Measurements from ENCODE around the gene URI1. TPM values are rescaled to one million over a fixed set of nuclear protein-coding genes. Genes with fewer than 3 reads are reported as not detected.

URI1 gene
- total and polyA plus RNA-seq, 2 of the 8 experiments (the other 6 are each of a cell fraction or from before 2014, with no cell fraction given), result 27.7 to 64.3 TPM

GRCh38 chr19:29983568-29983967, 41.5 kb downstream of the URI1 start:
- Histone ChIP-seq H4K91ac (replicated peaks; ENCODE audit: insufficient read length, low read length) (no peak overlapping the region), H2AFZ (ENCODE audit: low read length) (no peak overlapping the region), H2BK120ac (replicated peaks; ENCODE audit: low read depth, low read length) (no peak overlapping the region), H2BK12ac (ENCODE audit: low read depth, low read length) (no peak overlapping the region), H2AK5ac (ENCODE audit: low read depth, low read length) (no peak overlapping the region), H2BK15ac (ENCODE audit: low read length) (no peak overlapping the region), H3K27me3 (replicated peaks in 1 of 4; ENCODE audit: control insufficient read depth in 3 of 4, extremely low read depth in 1 of 4, insufficient read depth in 3 of 4, low read length in 3 of 4) (no peaks in the 10 kb centered on the region), H4K8ac (ENCODE audit: extremely low read depth, insufficient read depth, low read length) (no peak overlapping the region), H3K4ac (replicated peaks; ENCODE audit: insufficient read length, low read depth, low read length) (no peak overlapping the region), H3K18ac (ENCODE audit: extremely low read depth, low read length) (no peak overlapping the region), H3K27ac (ENCODE audit: low read depth, low read length) (no peak overlapping the region), H3K9ac (replicated peaks in 1 of 4; ENCODE audit: extremely low read depth in 1 of 4, low read depth in 3 of 4, low read length in 3 of 4) (no peak overlapping the region), H3K4me2 (ENCODE audit: insufficient read depth in 1 of 2, low read depth in 2 of 2, low read length in 2 of 2) (no peak overlapping the region), H3K56ac (replicated peaks; ENCODE audit: insufficient read length, low read depth, low read length) (no peak overlapping the region), H3K9me3 (ENCODE audit: insufficient read depth in 2 of 2, low read depth in 1 of 2, low read length in 1 of 2) (no peaks in the 10 kb centered on the region), H3K4me1 (replicated peaks in 1 of 4; ENCODE audit: control insufficient read depth in 3 of 4, insufficient read depth in 4 of 4, low read length in 3 of 4) (peaks cover 0 to 4% (median 0%) of the 10 kb centered on the region in 4 experiments; a peak in 2 of 7 replicates), H3K36me3 (ENCODE audit: control insufficient read depth in 2 of 4, insufficient read depth in 4 of 4, low read length in 3 of 4) (no peaks in the 10 kb centered on the region), H3K4me3 (ENCODE audit: extremely low read depth in 1 of 4, insufficient read depth in 2 of 4, low read depth in 3 of 4, low read length in 4 of 4) (no peak overlapping the region), H3K79me2 (ENCODE audit: control insufficient read depth in 1 of 2, insufficient read depth in 2 of 2, low read length in 2 of 2) (peaks cover 0 to 74% of the 10 kb centered on the region in 2 experiments; a peak in 3 of 4 replicates), H3K23ac (ENCODE audit: insufficient read length) (no peak overlapping the region), H4K20me1 (replicated peaks in 1 of 2; ENCODE audit: control insufficient read depth in 1 of 2, insufficient read depth in 2 of 2, low read length in 2 of 2) (peaks cover 0 to 4% of the 10 kb centered on the region in 2 experiments), H4K5ac (ENCODE audit: insufficient read length, low read depth, low read length) (no peak overlapping the region), H3K23me2 (ENCODE audit: low read depth, low read length) (no peaks in the 10 kb centered on the region), H3K14ac (ENCODE audit: insufficient read length) (no peak overlapping the region), H2BK5ac (ENCODE audit: low read depth, low read length) (no peak overlapping the region), H2BK20ac (ENCODE audit: low read length) (no peak overlapping the region), H3K79me1 (ENCODE audit: low read depth, low read length) (peaks cover 2% of the 10 kb centered on the region; the same call in 1 of the 2 replicates)
- FAIRE-seq (no peak), DNase-seq (ENCODE audit: low read depth in 1 of 2, low spot score in 2 of 2) (no peak)
- 93% methylated on average over 3 of the region's 3 CpGs; no CpG with 5 or more reads in 1 of the 2 experiments for WGBS, 2 experiments (ENCODE audit: extremely low coverage in 1 of 2, insufficient coverage in 1 of 2, insufficient read length in 1 of 2, insufficient replicate concordance in 2 of 2, low coverage in 1 of 2, low lambda C conversion rate in 2 of 2, missing lambda C conversion rate in 1 of 2)
- CTCF ChIA-PET (ENCODE audit: partially characterized antibody), result interaction anchor here (0.6 to 1.4 kb wide), 2 partner anchors 24 to 112 kb away, joined by 3 to 5 read pairs; no protein-coding TSS in a partner anchor
- POLR2A ChIA-PET (ENCODE audit: partially characterized antibody), result no interaction called here
- no peak for TF ChIP-seq SP1 (IDR thresholded peaks at IDR 0.05; ENCODE audit: low read depth, low read length)
- no peak for TF ChIP-seq CBX5 (IDR thresholded peaks at IDR 0.05; ENCODE audit: low read depth, low read length)
- no peak for TF ChIP-seq POU5F1 (IDR thresholded peaks at IDR 0.05; ENCODE audit: low read depth, low read length)

All from H1 (cell line).